CD4-positive, alpha-beta T cell treated with Interleukin-6 for 4 hours (primary cell): ENCODE data around the gene BLTP3A.

ENCODE experiments used
- DNase-seq: peaks from one replicate; pipeline ENCODE4 v3.0.0-alpha.2; 2020; ENCODE audit warnings: mixed read lengths

Gene BLTP3A

GRCh38 chr6:34836008-34836407 is 44.1 kb downstream of the BLTP3A start:
- DNase-seq = no peak

- DNase-seq = no peak
Measured at GRCh38 chr6:34836451-34836850, 44.6 kb downstream of the BLTP3A start.

- DNase-seq = no peak
Measured at GRCh38 chr6:34837528-34837927, 45.6 kb downstream of the BLTP3A start.

GRCh38 chr6:34839666-34840352 is 47.9 kb downstream of the BLTP3A start:
- no peak for DNase-seq
